Heart left ventricle (tissue), 16 donors: ENCODE data around the gene PPHLN1. TPM values are rescaled to one million over a fixed set of nuclear protein-coding genes. Genes with fewer than 3 reads are reported as not detected.

Experiments
- ATAC-seq, 4 donors: fragments of 200-7000 bp; cut with Tn5 transposase; one replicate each; pipeline ENCODE4 v1.9.1; 2020 to 2022; ENCODE audit warnings: moderate library complexity in 4 of 4, mild to moderate bottlenecking in 3 of 4, moderate number of reproducible peaks in 1 of 4
- DNase-seq, 5 donors: peaks; one replicate each; pipeline ENCODE4 v3.0.0-alpha.2; 2020
- H3K27ac ChIP-seq, 12 donors: fragments of 200-600 bp; sonication (generic) in 4 of 12; one replicate each; pipeline versions ENCODE4 v1.5.0 to v1.8.0; 2016 to 2022; ENCODE audit warnings: mild to moderate bottlenecking in 2 of 12
- H3K27me3 ChIP-seq, 9 donors: fragments of 200-600 bp; sonication (generic) in 2 of 9; one replicate each; pipeline versions ENCODE4 v1.5.1 to v1.8.0; 2016 to 2022; ENCODE audit warnings: mild to moderate bottlenecking in 3 of 9
- H3K36me3 ChIP-seq, 9 donors: fragments of 200-600 bp; sonication (generic) in 2 of 9; one replicate each; pipeline versions ENCODE4 v1.5.0 to v1.8.0; 2018 to 2022; ENCODE audit warnings: mild to moderate bottlenecking in 2 of 9
- H3K4me1 ChIP-seq, 12 donors: fragments of 200-600 bp; sonication (generic) in 4 of 12; one replicate each; pipeline versions ENCODE4 v1.5.0 to v1.8.0; 2016 to 2022; ENCODE audit warnings: mild to moderate bottlenecking in 3 of 12
- H3K4me3 ChIP-seq, 12 donors: fragments of 200-600 bp; sonication (generic) in 4 of 12; one replicate each; pipeline versions ENCODE4 v1.5.0 to v1.8.0; 2017 to 2022; ENCODE audit warnings: mild to moderate bottlenecking in 9 of 12, moderate library complexity in 4 of 12
- H3K9me3 ChIP-seq, 12 donors: fragments of 200-600 bp; sonication (generic) in 4 of 12; one replicate each; pipeline versions ENCODE4 v1.5.0 to v1.8.0; 2016 to 2022; ENCODE audit warnings: mild to moderate bottlenecking in 1 of 12
- POLR2A ChIP-seq, 2 donors: fragments of 450-650 bp; IDR thresholded peaks; one replicate each; pipeline ENCODE4 v1.6.1; 2017; ENCODE audit warnings: antibody characterized with exemption in 2 of 2, mild to moderate bottlenecking in 2 of 2, moderate library complexity in 2 of 2
- WGBS, 4 donors: extraction: QIAGEN DNeasy Blood & Tissue Kit in 2 of 4; methylation state at CpG; one replicate each; pipeline versions ENCODE4 v1.1.5 to v1.1.7; 2013 to 2018; 5-methylcytosine and 5-hydroxymethylcytosine counted together
- intact Hi-C, 10 donors: fragments of 100-400 bp; cut with DNase I; formaldehyde crosslinking; loops; one replicate each; pipeline versions ENCODE4 v1.11.1 to v1.14.2; 2022
- polyA plus RNA-seq, 2 donors: library from polyadenylated mRNA; stranded (reverse); fragments of 200-250 nt; gene quantifications; one replicate each; pipeline ENCODE4 v1.2.3, GENCODE V29; 2013
- total RNA-seq, 9 donors: library from RNA; depleted of rRNA in 2 of 9; stranded (reverse); fragments of >200 nt in 2 of 9; fragmentation: NEBNext Ultra II Directional in 3 of 9; extraction: Animal tissue kit (Norgen Biotek cat#: 25700) in 3 of 9; gene quantifications; one replicate each; pipeline versions ENCODE4 v1.1.0 to v1.2.4, GENCODE V29; 2016 to 2023
- TF ChIP-seq, protein P1 (sequence below), 12 donors: fragments of 200-600 bp; sonication (generic) in 4 of 12; IDR thresholded peaks; one replicate each; pipeline versions ENCODE4 v1.5.0 to v1.8.0; 2018 to 2022; ENCODE audit warnings: antibody characterized with exemption in 12 of 12, mild to moderate bottlenecking in 5 of 12
- donor health status: ischemic (EF 13 %, LVEDD 7.1; RV severe dilation, severe dysfunction).
- donor health status: healthy with polysubstance abuse.
- donor health status: DM: no; HTN: yes; CAD: no.
- donor health status: DM: no; HTN: no; CAD: no.
- donor health status: ischemic (EF 25% LVEDD 6.9; RV normal size, moderate dysfunction).
- donor health status: ischemic (EF 25% LVEDD 5.7; RV mildly dilated, moderate dysfunction).
- donor health status: healthy.
- donor health status: DM: yes; HTN: yes; CAD: no.
- donor health status: ischemic (EF 35%, LVEDD 5.7; RV mildly dilated, moderate dysfunction).
- donor health status: nonischemic (EF 11% LVEDD 7.7; RV severe dilation, severe dysfunction).
- donor health status: DM: yes; HTN: yes; CAD: no.
- donor health status: PGD.
- donor health status: ischemic (EF 29% LVEDD 5.4; RV normal size, mild dysfunction).
- donor health status: nonischemic (EF 23%, LVEDD 6.1; RV moderate dilation, normal function).

The PPHLN1 gene
- total and polyA plus RNA-seq, 11 donors, result 21.4 to 41.1 (median 35.6) TPM

- WGBS, 4 donors, result 76 to 82% (median 77%) methylated on average over 3 of the region's 3 CpGs
- no peak for TF ChIP-seq POLR2A (IDR thresholded peaks at IDR 0.05)
- Histone ChIP-seq H3K4me1 (peaks cover 3 to 73% (median 46%) of the 10 kb centered on the region in 12 donors), H3K36me3 (peaks cover 0 to 49% (median 25%) of the 10 kb centered on the region in 9 donors), H3K9me3 (no peaks in the 10 kb centered on the region), H3K27ac (peak overlapping the region in 8 of 12 donors; percentile 15 to 61 (median 30)), H3K27me3 (no peaks in the 10 kb centered on the region), H3K4me3 (no peak overlapping the region)
- ATAC-seq (no peak), DNase-seq (no peak)
- intact Hi-C loops, result loop anchor here in 2 of 10 donors (10.0 kb wide), 2 partner anchors 238 to 328 kb away; partner anchors contain the start of genes GXYLT1 (in 1 of the 2) and YAF2 (in 1 of the 2)
Measured at GRCh38 chr12:42472376-42472775, 146.4 kb downstream of the PPHLN1 start.

- TF ChIP-seq, protein P1, sequence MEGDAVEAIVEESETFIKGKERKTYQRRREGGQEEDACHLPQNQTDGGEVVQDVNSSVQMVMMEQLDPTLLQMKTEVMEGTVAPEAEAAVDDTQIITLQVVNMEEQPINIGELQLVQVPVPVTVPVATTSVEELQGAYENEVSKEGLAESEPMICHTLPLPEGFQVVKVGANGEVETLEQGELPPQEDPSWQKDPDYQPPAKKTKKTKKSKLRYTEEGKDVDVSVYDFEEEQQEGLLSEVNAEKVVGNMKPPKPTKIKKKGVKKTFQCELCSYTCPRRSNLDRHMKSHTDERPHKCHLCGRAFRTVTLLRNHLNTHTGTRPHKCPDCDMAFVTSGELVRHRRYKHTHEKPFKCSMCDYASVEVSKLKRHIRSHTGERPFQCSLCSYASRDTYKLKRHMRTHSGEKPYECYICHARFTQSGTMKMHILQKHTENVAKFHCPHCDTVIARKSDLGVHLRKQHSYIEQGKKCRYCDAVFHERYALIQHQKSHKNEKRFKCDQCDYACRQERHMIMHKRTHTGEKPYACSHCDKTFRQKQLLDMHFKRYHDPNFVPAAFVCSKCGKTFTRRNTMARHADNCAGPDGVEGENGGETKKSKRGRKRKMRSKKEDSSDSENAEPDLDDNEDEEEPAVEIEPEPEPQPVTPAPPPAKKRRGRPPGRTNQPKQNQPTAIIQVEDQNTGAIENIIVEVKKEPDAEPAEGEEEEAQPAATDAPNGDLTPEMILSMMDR (IDR thresholded peaks at IDR 0.05), result no peak
- TF ChIP-seq POLR2A (IDR thresholded peaks at IDR 0.05), result no peak
- H3K27me3 ChIP-seq, result no peaks in the 10 kb centered on the region
- peaks cover 3 to 70% (median 46%) of the 10 kb centered on the region in 12 donors for H3K4me1 ChIP-seq
- no peak overlapping the region for H3K4me3 ChIP-seq
- H3K36me3 ChIP-seq, result peaks cover 0 to 42% (median 23%) of the 10 kb centered on the region in 9 donors
- DNase-seq (no peak), ATAC-seq (peak in 1 of 4 donors; percentile 7)
- intact Hi-C loops, result loop anchor here in 2 of 10 donors (10.0 kb wide), 2 partner anchors 238 to 328 kb away; partner anchors contain the start of genes GXYLT1 (in 1 of the 2) and YAF2 (in 1 of the 2)
- 39 to 55% (median 44%) methylated on average over 1 of the region's 1 CpG for WGBS, 4 donors
- H3K27ac ChIP-seq, result peak overlapping the region in 4 of 12 donors; percentile 0 to 61 (median 22)
- no peaks in the 10 kb centered on the region for H3K9me3 ChIP-seq
Measured at GRCh38 chr12:42473130-42473529, 147.2 kb downstream of the PPHLN1 start.

GRCh38 chr12:42473561-42473960, 147.6 kb downstream of the PPHLN1 start:
- 29 to 57% (median 38%) methylated on average over 1 of the region's 1 CpG for WGBS, 4 donors
- no peak for ATAC-seq

GRCh38 chr12:42474391-42474790, 148.4 kb downstream of the PPHLN1 start:
- intact Hi-C loops, result loop anchor here in 2 of 10 donors (10.0 kb wide), 2 partner anchors 240 to 330 kb away; partner anchors contain the start of genes GXYLT1 (in 1 of the 2) and YAF2 (in 1 of the 2)
- peak in 3 of 4 donors; percentile 41 to 65 (median 57) for ATAC-seq
- peaks cover 0 to 29% (median 10%) of the 10 kb centered on the region in 9 donors for H3K36me3 ChIP-seq
- H3K4me1 ChIP-seq, result peaks cover 3 to 71% (median 39%) of the 10 kb centered on the region in 12 donors
- no peak overlapping the region for H3K4me3 ChIP-seq
- no peaks in the 10 kb centered on the region for H3K9me3 ChIP-seq
- TF ChIP-seq POLR2A (IDR thresholded peaks at IDR 0.05), result no peak
- TF ChIP-seq, protein P1 (IDR thresholded peaks at IDR 0.05), result no peak
- WGBS, 4 donors, result 49 to 54% (median 51%) methylated on average over 2 of the region's 2 CpGs
- no peaks in the 10 kb centered on the region for H3K27me3 ChIP-seq
- DNase-seq, result no peak
- peak overlapping the region in 3 of 12 donors; percentile 1 to 35 (median 3) for H3K27ac ChIP-seq

More at GRCh38 chr12:42473561-42473960, 147.6 kb downstream of the PPHLN1 start:
- H3K4me3 ChIP-seq, result no peak overlapping the region
- H3K36me3 ChIP-seq, result peaks cover 0 to 37% (median 18%) of the 10 kb centered on the region in 9 donors
- TF ChIP-seq, protein P1 (IDR thresholded peaks at IDR 0.05), result no peak
- TF ChIP-seq POLR2A (IDR thresholded peaks at IDR 0.05), result no peak
- no peak for DNase-seq
- no peaks in the 10 kb centered on the region for H3K27me3 ChIP-seq
- peaks cover 3 to 71% (median 43%) of the 10 kb centered on the region in 12 donors for H3K4me1 ChIP-seq
- peak overlapping the region in 4 of 12 donors; percentile 0 to 29 (median 15) for H3K27ac ChIP-seq
- intact Hi-C loops, result loop anchor here in 2 of 10 donors (10.0 kb wide), 2 partner anchors 239 to 329 kb away; partner anchors contain the start of genes GXYLT1 (in 1 of the 2) and YAF2 (in 1 of the 2)
- no peaks in the 10 kb centered on the region for H3K9me3 ChIP-seq
